Effector memory CD4-positive, alpha-beta T cell (primary cell): Measurements from ENCODE around the gene ASCC3.

Source experiments
- DNase-seq, 3 donors: peaks; one replicate each; pipeline ENCODE4 v3.0.0-alpha.2; 2020
- H3K27ac ChIP-seq: 2 replicates; pipeline ENCODE4 v1.7.0; 2013; ENCODE audit warnings: mild to moderate bottlenecking, low read length, moderate library complexity; ENCODE audit not compliant: insufficient read depth, poor library complexity, severe bottlenecking
- H3K27me3 ChIP-seq: replicated peaks from 2 replicates; pipeline ENCODE4 v1.7.0; 2013; ENCODE audit warnings: mild to moderate bottlenecking, low read length; ENCODE audit not compliant: insufficient read depth, control insufficient read depth, poor library complexity, severe bottlenecking
- H3K36me3 ChIP-seq: 2 replicates; pipeline ENCODE4 v1.7.0; 2013; ENCODE audit warnings: mild to moderate bottlenecking, low read length, moderate library complexity; ENCODE audit not compliant: control insufficient read depth, insufficient read depth
- H3K4me1 ChIP-seq: 2 replicates; pipeline ENCODE4 v1.7.0; 2013; ENCODE audit warnings: low read length, mild to moderate bottlenecking; ENCODE audit not compliant: control insufficient read depth, insufficient read depth, poor library complexity, severe bottlenecking
- H3K4me3 ChIP-seq: 2 replicates; pipeline ENCODE4 v1.7.0; 2013; ENCODE audit warnings: low read length, low read depth, mild to moderate bottlenecking; ENCODE audit not compliant: insufficient read depth, poor library complexity, severe bottlenecking
- H3K9me3 ChIP-seq: 2 replicates; pipeline ENCODE4 v1.7.0; 2013; ENCODE audit warnings: mild to moderate bottlenecking, low read length, moderate library complexity; ENCODE audit not compliant: control insufficient read depth

The ASCC3 gene

GRCh38 chr6:100706491-100706890, 174.6 kb downstream of the ASCC3 start:
- H3K4me1 ChIP-seq = no peaks in the 10 kb centered on the region
- no peak overlapping the region for H3K4me3 ChIP-seq
- no peaks in the 10 kb centered on the region for H3K36me3 ChIP-seq
- H3K9me3 ChIP-seq = no peaks in the 10 kb centered on the region
- H3K27ac ChIP-seq = no peak overlapping the region
- no peak for DNase-seq
- H3K27me3 ChIP-seq = no peaks in the 10 kb centered on the region

- Histone ChIP-seq H3K27ac (no peak overlapping the region), H3K36me3 (no peaks in the 10 kb centered on the region), H3K27me3 (no peaks in the 10 kb centered on the region), H3K4me1 (no peaks in the 10 kb centered on the region), H3K9me3 (no peaks in the 10 kb centered on the region), H3K4me3 (no peak overlapping the region)
- DNase-seq = no peak
These were observed 176.2 kb downstream of the ASCC3 start for GRCh38 chr6:100704961-100705360.

- no peaks in the 10 kb centered on the region for H3K36me3 ChIP-seq
- no peaks in the 10 kb centered on the region for H3K27me3 ChIP-seq
- no peaks in the 10 kb centered on the region for H3K4me1 ChIP-seq
- no peak overlapping the region for H3K4me3 ChIP-seq
- H3K27ac ChIP-seq = no peak overlapping the region
- DNase-seq = no peak
- H3K9me3 ChIP-seq = no peaks in the 10 kb centered on the region
These were observed 179.4 kb downstream of the ASCC3 start for GRCh38 chr6:100701728-100702127.

GRCh38 chr6:100700009-100700408, 181.1 kb downstream of the ASCC3 start:
- H3K36me3 ChIP-seq = no peaks in the 10 kb centered on the region
- H3K27me3 ChIP-seq = no peaks in the 10 kb centered on the region
- no peak for DNase-seq
- no peaks in the 10 kb centered on the region for H3K4me1 ChIP-seq
- no peaks in the 10 kb centered on the region for H3K9me3 ChIP-seq
- H3K27ac ChIP-seq = no peak overlapping the region
- H3K4me3 ChIP-seq = no peak overlapping the region

GRCh38 chr6:100695445-100695844, 185.7 kb downstream of the ASCC3 start:
- no peak overlapping the region for H3K4me3 ChIP-seq
- no peaks in the 10 kb centered on the region for H3K36me3 ChIP-seq
- no peaks in the 10 kb centered on the region for H3K9me3 ChIP-seq
- DNase-seq = no peak
- H3K27ac ChIP-seq = no peak overlapping the region
- H3K27me3 ChIP-seq = no peaks in the 10 kb centered on the region
- H3K4me1 ChIP-seq = no peaks in the 10 kb centered on the region

GRCh38 chr6:100693249-100693927, 187.7 kb downstream of the ASCC3 start:
- H3K4me3 ChIP-seq = no peak overlapping the region
- H3K27ac ChIP-seq = no peak overlapping the region
- H3K27me3 ChIP-seq = no peaks in the 10 kb centered on the region
- no peak for DNase-seq
- no peaks in the 10 kb centered on the region for H3K4me1 ChIP-seq
- H3K36me3 ChIP-seq = no peaks in the 10 kb centered on the region
- no peaks in the 10 kb centered on the region for H3K9me3 ChIP-seq

GRCh38 chr6:100691972-100692371, 189.2 kb downstream of the ASCC3 start:
- no peak for DNase-seq
- Histone ChIP-seq H3K27me3 (no peaks in the 10 kb centered on the region), H3K4me1 (no peaks in the 10 kb centered on the region), H3K9me3 (no peaks in the 10 kb centered on the region), H3K36me3 (no peaks in the 10 kb centered on the region), H3K4me3 (no peak overlapping the region), H3K27ac (no peak overlapping the region)

GRCh38 chr6:100686216-100686615, 194.9 kb downstream of the ASCC3 start:
- Histone ChIP-seq H3K27ac (no peak overlapping the region), H3K4me3 (no peak overlapping the region), H3K36me3 (no peaks in the 10 kb centered on the region), H3K4me1 (no peaks in the 10 kb centered on the region), H3K27me3 (no peaks in the 10 kb centered on the region), H3K9me3 (no peaks in the 10 kb centered on the region)
- DNase-seq = no peak

GRCh38 chr6:100685747-100686146, 195.4 kb downstream of the ASCC3 start:
- Histone ChIP-seq H3K4me1 (no peaks in the 10 kb centered on the region), H3K4me3 (no peak overlapping the region), H3K36me3 (no peaks in the 10 kb centered on the region), H3K27me3 (no peaks in the 10 kb centered on the region), H3K9me3 (no peaks in the 10 kb centered on the region), H3K27ac (no peak overlapping the region)
- no peak for DNase-seq

- Histone ChIP-seq H3K36me3 (no peaks in the 10 kb centered on the region), H3K27me3 (no peaks in the 10 kb centered on the region), H3K27ac (no peak overlapping the region), H3K4me1 (no peaks in the 10 kb centered on the region), H3K9me3 (no peaks in the 10 kb centered on the region), H3K4me3 (no peak overlapping the region)
- DNase-seq = no peak
These were observed 201.0 kb downstream of the ASCC3 start for GRCh38 chr6:100680163-100680562.
